ENCODE results near the gene SLC4A3. TPM values are rescaled to one million over a fixed set of nuclear protein-coding genes. Genes with fewer than 3 reads are reported as not detected.

SLC4A3 gene
- polyA plus RNA-seq, 1 of the 3 experiments (the other 2 are of a cell fraction): 12.3 TPM

GRCh38 chr2:219603771-219604170, 23.7 kb upstream of the SLC4A3 start:
- Histone ChIP-seq H2AFZ (ENCODE audit: low read depth) (no peak overlapping the region), H3K4me1 (ENCODE audit: control insufficient read depth in 1 of 2, insufficient read depth in 2 of 2, low read depth in 1 of 2, low read length in 1 of 2) (no peaks in the 10 kb centered on the region; a peak in 1 of 4 replicates), H3K4me3 (ENCODE audit: low read depth in 2 of 2, low read length in 1 of 2) (no peak overlapping the region), H3K9me3 (no peaks in the 10 kb centered on the region), H3K27ac (ENCODE audit: low read depth in 2 of 2, low read length in 1 of 2) (no peak overlapping the region), H3K36me3 (replicated peaks in 1 of 2; ENCODE audit: control insufficient read depth in 1 of 2, insufficient read depth in 2 of 2, low read length in 1 of 2) (peaks cover 4 to 41% of the 10 kb centered on the region in 2 experiments), H3K9ac (no peak overlapping the region), H3K27me3 (ENCODE audit: insufficient read depth) (no peaks in the 10 kb centered on the region), H4K20me1 (ENCODE audit: insufficient read depth) (no peaks in the 10 kb centered on the region), H3K79me2 (ENCODE audit: insufficient read depth) (peaks cover 10% of the 10 kb centered on the region; the same call in 1 of the 2 replicates), H3F3A (replicated peaks; ENCODE audit: insufficient read depth) (no peaks in the 10 kb centered on the region), H3K9me2 (no peaks in the 10 kb centered on the region), H3K4me2 (no peak overlapping the region)
- no peak for DNase-seq
- no peak for TF ChIP-seq TEAD4 (IDR thresholded peaks at IDR 0.05; ENCODE audit: borderline replicate concordance, insufficient read depth)
- no peak for TF ChIP-seq RCOR1 (IDR thresholded peaks at IDR 0.05; ENCODE audit: low read length)
- POLR2A ChIA-PET: no interaction called here
- CTCF ChIA-PET: interaction anchor here (1.0 to 3.2 kb wide), 2 partner anchors 38 to 63 kb away, joined by 3 to 10 read pairs; no protein-coding TSS in a partner anchor
- WGBS (ENCODE audit: low lambda C conversion rate): 94% methylated on average over 5 of the region's 5 CpGs

DNA sequence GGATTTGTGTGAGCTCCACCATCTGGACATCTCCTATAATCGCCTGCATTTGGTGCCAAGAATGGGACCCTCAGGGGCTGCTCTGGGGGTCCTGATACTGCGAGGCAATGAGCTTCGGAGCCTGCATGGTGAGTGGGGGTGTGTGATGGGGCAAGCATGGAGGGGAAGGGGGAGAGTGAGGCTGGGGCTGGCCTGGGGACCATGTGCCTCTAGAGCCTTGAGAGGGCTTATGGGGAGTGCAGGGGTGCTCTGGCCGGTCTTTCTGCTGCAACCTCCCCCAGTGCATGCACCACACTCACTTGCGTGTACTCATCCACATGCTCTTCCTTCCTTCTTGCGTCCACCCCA, 21.8 kb upstream of the SLC4A3 start:
- Histone ChIP-seq H3K27ac (ENCODE audit: low read depth in 2 of 2, low read length in 1 of 2) (no peak overlapping the region), H3K4me1 (ENCODE audit: control insufficient read depth in 1 of 2, insufficient read depth in 2 of 2, low read depth in 1 of 2, low read length in 1 of 2) (no peaks in the 10 kb centered on the region), H3K36me3 (replicated peaks in 1 of 2; ENCODE audit: control insufficient read depth in 1 of 2, insufficient read depth in 2 of 2, low read length in 1 of 2) (peaks cover 4 to 52% of the 10 kb centered on the region in 2 experiments), H4K20me1 (ENCODE audit: insufficient read depth) (no peaks in the 10 kb centered on the region), H2AFZ (ENCODE audit: low read depth) (no peak overlapping the region), H3K9ac (no peak overlapping the region), H3F3A (replicated peaks; ENCODE audit: insufficient read depth) (no peaks in the 10 kb centered on the region), H3K4me3 (ENCODE audit: low read depth in 2 of 2, low read length in 1 of 2) (no peak overlapping the region), H3K4me2 (no peak overlapping the region), H3K27me3 (ENCODE audit: insufficient read depth) (no peaks in the 10 kb centered on the region), H3K9me3 (no peaks in the 10 kb centered on the region), H3K9me2 (no peaks in the 10 kb centered on the region), H3K79me2 (ENCODE audit: insufficient read depth) (no peaks in the 10 kb centered on the region)
- ChIA-PET POLR2A (no interaction called here), CTCF (interaction anchor here (0.8 to 1.6 kb wide), 3 partner anchors 10 to 217 kb away, joined by 3 to 5 read pairs (median 3); no protein-coding TSS in a partner anchor)
- TF ChIP-seq RCOR1 (IDR thresholded peaks at IDR 0.05; ENCODE audit: low read length) (no peak), TAF1 (IDR thresholded peaks at IDR 0.05; ENCODE audit: borderline replicate concordance, low read depth, low read length) (no peak), USF2 (IDR thresholded peaks at IDR 0.05; ENCODE audit: borderline replicate concordance, low read depth, low read length) (no peak), ELF1 (IDR thresholded peaks at IDR 0.05) (no peak), FOXM1 (IDR thresholded peaks at IDR 0.05; ENCODE audit: low read depth) (no peak), NFIC (IDR thresholded peaks at IDR 0.05; ENCODE audit: borderline replicate concordance) (no peak), EP300 (IDR thresholded peaks at IDR 0.05; ENCODE audit: borderline replicate concordance in 1 of 2, low read depth in 1 of 2, low read length in 1 of 2) (no peak)
- no peak for DNase-seq
- WGBS (ENCODE audit: low lambda C conversion rate): 89% methylated on average over 6 of the region's 6 CpGs

DNA sequence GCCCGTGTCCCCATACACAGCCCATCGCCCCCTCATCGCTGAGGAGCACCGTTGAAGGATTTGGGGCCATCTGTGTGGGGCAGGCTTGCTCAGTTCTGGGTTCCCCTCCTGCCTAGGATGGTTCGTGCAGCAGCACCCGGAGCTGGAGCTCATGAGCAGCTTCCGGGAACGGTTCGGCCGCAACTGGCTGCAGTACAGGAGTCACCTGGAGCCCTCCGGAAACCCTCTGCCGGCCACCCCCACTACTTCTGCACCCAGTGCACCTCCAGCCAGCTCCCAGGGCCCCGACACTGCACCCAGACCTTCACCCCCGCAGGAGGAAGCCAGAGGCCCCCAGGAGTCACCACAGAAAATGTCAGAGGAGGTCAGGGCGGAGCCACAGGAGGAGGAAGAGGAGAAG, 19.5 kb upstream of the SLC4A3 start:
- CTCF ChIA-PET: no interaction called here
- TF ChIP-seq RCOR1 (IDR thresholded peaks at IDR 0.05; ENCODE audit: low read length) (no peak), FOSL2 (IDR thresholded peaks at IDR 0.05; ENCODE audit: borderline replicate concordance, low read depth) (no peak), RAD21 (IDR thresholded peaks at IDR 0.05; ENCODE audit: low read length) (no peak), ZBTB33 (IDR thresholded peaks at IDR 0.05; ENCODE audit: borderline replicate concordance, low read depth) (no peak)

More for the DNA sequence above, 19.5 kb upstream of the SLC4A3 start:
- H3K9me3 ChIP-seq: no peaks in the 10 kb centered on the region
- no peaks in the 10 kb centered on the region for H3K9me2 ChIP-seq
- no peak overlapping the region for H3K4me3 ChIP-seq (ENCODE audit: low read depth in 2 of 2, low read length in 1 of 2)
- DNase-seq: no peak
- H3K4me1 ChIP-seq (ENCODE audit: control insufficient read depth in 1 of 2, insufficient read depth in 2 of 2, low read depth in 1 of 2, low read length in 1 of 2): peaks cover 0 to 9% of the 10 kb centered on the region in 2 experiments; a peak in 1 of 4 replicates
- no peak overlapping the region for H3K4me2 ChIP-seq
- H3K27me3 ChIP-seq (ENCODE audit: insufficient read depth): no peaks in the 10 kb centered on the region
- H3K79me2 ChIP-seq (ENCODE audit: insufficient read depth): no peaks in the 10 kb centered on the region
- H2AFZ ChIP-seq (ENCODE audit: low read depth): no peak overlapping the region
- no peaks in the 10 kb centered on the region for H4K20me1 ChIP-seq (ENCODE audit: insufficient read depth)
- WGBS (ENCODE audit: low lambda C conversion rate): 84% methylated on average over 9 of the region's 15 CpGs
- POLR2A ChIA-PET: no interaction called here
- H3K9ac ChIP-seq: no peak overlapping the region
- H3K27ac ChIP-seq (ENCODE audit: low read depth in 2 of 2, low read length in 1 of 2): no peak overlapping the region
- H3F3A ChIP-seq (replicated peaks; ENCODE audit: insufficient read depth): no peaks in the 10 kb centered on the region
- peaks cover 0 to 48% of the 10 kb centered on the region in 2 experiments for H3K36me3 ChIP-seq (replicated peaks in 1 of 2; ENCODE audit: control insufficient read depth in 1 of 2, insufficient read depth in 2 of 2, low read length in 1 of 2)
